AG04449 (cell line): ENCODE results near the gene PARP14.
"Not testable (repeated sequence)": the region's sequence is repeated elsewhere in the genome, so short reads cannot be mapped to it uniquely, and the experiment has no call there.

Experiments
- CTCF ChIA-PET: fragments of 350-600 bp; formaldehyde crosslinking; extraction: SDS; loops from one replicate; lab custom pipeline; 2021; ENCODE audit warnings: antibody characterized with exemption; lab: Yijun Ruan, JAX
- POLR2A ChIA-PET: fragments of 400-600, 350-600 bp; formaldehyde crosslinking; extraction: SDS; loops from one replicate; lab custom pipeline; 2020; ENCODE audit warnings: antibody characterized with exemption, inconsistent platforms; lab: Yijun Ruan, JAX
- DNase-seq: peaks from one replicate; pipeline ENCODE4 v3.0.0-alpha.2; 2010; ENCODE audit warnings: low read depth, low spot score
- H3K4me3 ChIP-seq: 2 replicates; pipeline ENCODE4 v1.5.1; 2011; ENCODE audit warnings: low read depth, mild to moderate bottlenecking, control low read depth, low read length
- TF ChIP-seq, protein P1 (sequence below): IDR thresholded peaks from one replicate; pipeline ENCODE4 v1.5.1; 2011; ENCODE audit warnings: mild to moderate bottlenecking, moderate library complexity, low read length, control low read depth, inconsistent platforms; ENCODE audit not compliant: insufficient read depth; ENCODE audit errors: missing control alignments

PARP14 gene

DNA sequence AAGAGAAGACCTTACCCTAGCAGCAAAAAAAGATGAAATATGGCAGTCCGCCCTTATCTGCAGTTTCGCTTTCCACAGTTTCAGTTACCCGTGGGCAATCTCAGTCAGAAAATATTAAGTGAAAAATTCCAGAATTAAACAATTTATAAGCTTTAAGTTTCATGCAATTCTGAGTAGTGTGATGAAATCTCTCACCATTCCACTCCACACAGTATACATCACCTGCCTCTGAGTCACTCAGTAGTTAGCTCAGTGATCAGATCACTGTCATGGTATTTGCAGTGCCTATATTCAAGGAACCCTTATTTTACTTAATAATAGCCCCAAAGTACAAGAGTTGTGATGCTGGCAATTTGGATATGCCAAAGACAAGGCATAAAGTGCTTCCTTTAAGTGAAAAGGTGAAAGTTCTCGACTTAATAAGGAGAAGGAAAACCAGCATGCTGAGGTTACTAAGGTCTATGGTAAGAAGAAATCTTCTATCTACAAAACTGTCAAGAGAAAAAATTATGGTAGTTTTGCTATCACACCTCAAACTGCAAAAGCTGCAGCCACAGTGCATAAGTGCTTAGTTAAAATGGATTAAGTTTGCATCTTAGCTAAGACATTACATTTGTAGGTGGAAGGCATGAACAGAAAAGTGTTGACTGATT is 64.9 kb downstream of the PARP14 start:
- TF ChIP-seq, protein P1, sequence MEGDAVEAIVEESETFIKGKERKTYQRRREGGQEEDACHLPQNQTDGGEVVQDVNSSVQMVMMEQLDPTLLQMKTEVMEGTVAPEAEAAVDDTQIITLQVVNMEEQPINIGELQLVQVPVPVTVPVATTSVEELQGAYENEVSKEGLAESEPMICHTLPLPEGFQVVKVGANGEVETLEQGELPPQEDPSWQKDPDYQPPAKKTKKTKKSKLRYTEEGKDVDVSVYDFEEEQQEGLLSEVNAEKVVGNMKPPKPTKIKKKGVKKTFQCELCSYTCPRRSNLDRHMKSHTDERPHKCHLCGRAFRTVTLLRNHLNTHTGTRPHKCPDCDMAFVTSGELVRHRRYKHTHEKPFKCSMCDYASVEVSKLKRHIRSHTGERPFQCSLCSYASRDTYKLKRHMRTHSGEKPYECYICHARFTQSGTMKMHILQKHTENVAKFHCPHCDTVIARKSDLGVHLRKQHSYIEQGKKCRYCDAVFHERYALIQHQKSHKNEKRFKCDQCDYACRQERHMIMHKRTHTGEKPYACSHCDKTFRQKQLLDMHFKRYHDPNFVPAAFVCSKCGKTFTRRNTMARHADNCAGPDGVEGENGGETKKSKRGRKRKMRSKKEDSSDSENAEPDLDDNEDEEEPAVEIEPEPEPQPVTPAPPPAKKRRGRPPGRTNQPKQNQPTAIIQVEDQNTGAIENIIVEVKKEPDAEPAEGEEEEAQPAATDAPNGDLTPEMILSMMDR: no peak
- ChIA-PET CTCF (interaction anchor here (1.5 to 2.6 kb wide), 2 partner anchors 10 to 287 kb away, joined by 3 to 21 read pairs; no protein-coding TSS in a partner anchor), POLR2A (interaction anchor here (1.0 kb wide), 1 partner anchor 16 kb away, joined by 3 read pairs; no protein-coding TSS in a partner anchor)
- peak; percentile 55 for DNase-seq
- H3K4me3 ChIP-seq: no peak overlapping the region

DNA sequence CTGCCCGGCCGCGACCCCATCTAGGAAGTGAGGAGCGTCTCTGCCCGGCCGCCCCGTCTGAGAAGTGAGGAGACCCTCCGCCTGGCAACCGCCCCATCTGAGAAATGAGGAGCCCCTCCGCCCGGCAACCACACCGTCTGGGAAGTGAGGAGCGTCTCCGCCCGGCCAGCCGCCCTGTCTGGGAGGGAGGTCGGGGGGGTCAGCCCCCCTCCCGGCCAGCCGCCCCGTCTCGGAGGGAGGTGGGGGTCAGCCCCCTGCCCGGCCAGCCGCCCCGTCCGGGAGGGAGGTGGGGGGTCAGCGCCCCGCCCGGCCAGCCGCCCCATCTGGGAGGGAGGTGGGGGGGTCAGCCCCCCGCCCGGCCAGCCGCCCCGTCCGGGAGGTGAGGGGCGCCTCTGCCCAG is 66.7 kb downstream of the PARP14 start:
- CTCF ChIA-PET, POLR2A ChIA-PET: not testable (repeated sequence)

DNA sequence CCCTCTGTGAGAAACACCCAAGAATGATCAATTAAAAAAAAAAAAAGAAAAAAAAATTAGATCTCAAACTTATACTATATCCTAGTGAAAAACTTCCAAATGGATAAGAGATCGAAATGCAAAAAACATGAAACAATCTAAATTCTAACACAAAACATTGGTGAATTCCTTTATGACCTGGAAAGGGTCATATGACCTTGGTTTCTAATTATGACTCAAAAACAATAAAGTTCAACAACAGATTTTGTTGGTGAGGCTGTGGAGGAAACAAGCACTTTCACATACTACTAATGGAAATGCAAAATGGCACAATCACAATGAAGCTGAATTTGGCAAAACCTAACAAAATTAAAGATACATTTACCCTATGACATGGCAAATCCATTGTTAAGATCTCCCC is 67.7 kb downstream of the PARP14 start:
- CTCF ChIA-PET: no interaction called here
- DNase-seq: no peak
- H3K4me3 ChIP-seq: no peak overlapping the region
- TF ChIP-seq, protein P1: no peak
- POLR2A ChIA-PET: no interaction called here

More for the DNA sequence above, 66.7 kb downstream of the PARP14 start:
- not testable (repeated sequence) for H3K4me3 ChIP-seq, DNase-seq

DNA sequence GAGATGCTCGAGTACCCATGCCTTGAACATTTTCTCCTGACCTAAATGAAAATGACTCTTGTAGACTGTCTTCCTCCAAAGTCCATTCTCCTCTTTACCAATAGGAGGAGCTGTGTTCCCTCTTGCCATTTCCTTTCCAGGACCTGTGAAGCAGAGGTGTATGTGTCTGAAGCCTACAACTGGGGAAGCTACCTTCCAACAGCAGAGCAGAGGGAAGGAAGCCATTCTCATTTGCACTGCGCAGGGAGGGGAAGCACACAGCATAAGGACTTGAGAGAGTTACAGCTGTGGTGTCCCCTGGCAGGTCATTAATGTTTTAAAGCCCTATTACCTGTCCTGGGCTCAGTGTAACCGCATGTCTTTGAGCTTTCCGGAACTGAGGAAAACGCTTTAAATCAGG is 74.3 kb downstream of the PARP14 start:
- DNase-seq: no peak
- CTCF ChIA-PET: interaction anchor here (0.7 to 2.4 kb wide), 16 partner anchors 9 to 1209 kb away, joined by 3 to 21 read pairs (median 4); partner anchors contain the start of genes FAM162A and POLQ
- POLR2A ChIA-PET: no interaction called here
- H3K4me3 ChIP-seq: no peak overlapping the region
- TF ChIP-seq, protein P1: peak; percentile 62

DNA sequence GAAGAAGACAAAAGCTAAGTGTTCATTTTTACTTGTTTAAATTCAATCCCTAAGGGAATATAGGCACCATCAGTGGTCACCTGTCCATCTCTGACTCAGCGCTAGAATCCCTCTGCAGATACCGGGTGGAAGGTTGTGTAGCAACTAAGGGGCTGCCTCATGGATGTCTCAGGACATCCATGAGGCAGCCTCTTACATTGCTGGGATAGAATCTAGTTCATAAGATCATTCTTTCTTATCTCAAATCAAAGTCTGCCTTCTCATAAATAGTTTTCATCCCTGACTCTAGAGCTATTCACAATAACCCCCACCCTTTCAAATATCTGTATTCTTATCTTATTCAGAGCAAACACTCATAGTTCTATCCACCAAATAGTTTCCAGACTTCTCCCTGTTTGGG is 74.9 kb downstream of the PARP14 start:
- TF ChIP-seq, protein P1: no peak
- no peak for DNase-seq
- POLR2A ChIA-PET: no interaction called here
- no peak overlapping the region for H3K4me3 ChIP-seq
- CTCF ChIA-PET: interaction anchor here (0.7 to 2.4 kb wide), 15 partner anchors 10 to 1209 kb away, joined by 3 to 21 read pairs (median 4); partner anchors contain the start of genes FAM162A and POLQ

DNA sequence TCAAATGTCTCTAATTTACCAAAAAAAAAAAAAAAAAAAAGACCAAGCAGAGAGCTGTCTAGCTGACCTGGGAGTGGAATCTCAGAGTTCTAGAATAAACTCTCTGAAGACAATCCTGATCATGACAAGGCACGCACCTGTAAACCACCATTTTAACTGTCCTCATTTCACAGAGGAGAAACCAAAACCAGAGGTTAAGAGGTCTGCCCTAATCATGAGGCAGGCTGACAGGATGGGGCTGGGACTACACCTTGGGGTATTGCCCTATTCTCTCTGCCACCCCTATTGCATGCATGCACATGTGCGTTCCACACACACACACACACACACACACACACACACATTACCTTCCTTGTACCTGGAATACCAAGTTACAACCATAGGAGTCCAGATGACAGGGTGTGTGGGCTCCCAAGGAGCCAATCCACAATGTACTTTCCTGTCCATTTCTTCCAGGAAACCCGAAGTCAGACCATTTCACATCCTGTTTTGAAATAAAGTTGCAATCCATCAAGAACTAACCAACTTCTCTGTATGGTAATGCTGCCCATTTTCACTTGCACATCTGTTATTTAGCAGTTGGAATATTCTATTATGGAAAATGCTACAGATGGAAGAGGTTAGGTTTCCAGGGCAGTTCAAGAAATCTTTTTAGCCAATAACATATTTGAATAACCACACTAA is 78.4 kb downstream of the PARP14 start:
- POLR2A ChIA-PET: no interaction called here

More for the DNA sequence above, 78.4 kb downstream of the PARP14 start:
- no peak overlapping the region for H3K4me3 ChIP-seq
- TF ChIP-seq, protein P1: no peak
- no peak for DNase-seq
- CTCF ChIA-PET: interaction anchor here (0.7 to 1.4 kb wide), 4 partner anchors 15 to 391 kb away, joined by 3 to 4 read pairs (median 3); no protein-coding TSS in a partner anchor
